Neural progenitor cell (in vitro differentiated cells): ENCODE data around the gene NUDT13. TPM values are rescaled to one million over a fixed set of nuclear protein-coding genes. Genes with fewer than 3 reads are reported as not detected.

Experiments
- DNase-seq: peaks from one replicate; pipeline ENCODE4 v3.0.0-alpha.2; 2016; ENCODE audit warnings: low spot score
- H2AFZ ChIP-seq: fragments of 200-600 bp; sonication (generic); replicated peaks from 2 replicates; pipeline ENCODE4 v1.6.1; 2016; ENCODE audit warnings: antibody characterized with exemption
- H3F3A ChIP-seq: fragments of 200-600 bp; sonication (generic); 2 replicates; pipeline ENCODE4 v1.6.1; 2016; ENCODE audit warnings: antibody characterized with exemption, low read depth
- H3K27ac ChIP-seq: fragments of 200-600 bp; sonication (generic); 2 replicates; pipeline ENCODE4 v1.5.1; 2016; ENCODE audit warnings: mild to moderate bottlenecking
- H3K27me3 ChIP-seq: fragments of 200-600 bp; sonication (generic); 2 replicates; pipeline ENCODE4 v1.6.1; 2016; ENCODE audit warnings: mild to moderate bottlenecking, moderate library complexity
- H3K36me3 ChIP-seq: fragments of 200-600 bp; sonication (generic); 2 replicates; pipeline ENCODE4 v1.5.1; 2016
- H3K4me1 ChIP-seq: fragments of 200-600 bp; sonication (generic); 2 replicates; pipeline ENCODE4 v1.6.1; 2016; ENCODE audit warnings: mixed run types
- H3K4me2 ChIP-seq: fragments of 200-600 bp; sonication (generic); 2 replicates; pipeline ENCODE4 v1.6.1; 2016
- H3K4me3 ChIP-seq: fragments of 200-600 bp; sonication (generic); 2 replicates; pipeline ENCODE4 v1.5.1; 2016
- H3K79me2 ChIP-seq: fragments of 200-600 bp; sonication (generic); 2 replicates; pipeline ENCODE4 v1.6.1; 2016; ENCODE audit warnings: low read depth
- H3K9ac ChIP-seq: fragments of 200-600 bp; sonication (generic); 2 replicates; pipeline ENCODE4 v1.6.1; 2016
- H3K9me3 ChIP-seq: fragments of 200-600 bp; sonication (generic); 2 replicates; pipeline ENCODE4 v1.5.1; 2016; ENCODE audit warnings: low read depth
- H4K20me1 ChIP-seq: fragments of 200-600 bp; sonication (generic); 2 replicates; pipeline ENCODE4 v1.6.1; 2016; ENCODE audit warnings: low read depth
- H3K27ac Mint-ChIP-seq: 3 replicates; pipeline ENCODE4 v1.8.0; 2021; ENCODE audit warnings: mixed read lengths
- H3K27me3 Mint-ChIP-seq: 2 replicates; pipeline ENCODE4 v1.8.0; 2022; ENCODE audit warnings: low read depth, mild to moderate bottlenecking, inconsistent platforms, moderate library complexity, mixed read lengths; ENCODE audit not compliant: insufficient read depth
- H3K36me3 Mint-ChIP-seq: 3 replicates; pipeline ENCODE4 v1.8.0; 2021; ENCODE audit warnings: mixed read lengths
- H3K4me1 Mint-ChIP-seq: 3 replicates; pipeline ENCODE4 v1.8.0; 2021; ENCODE audit warnings: mixed read lengths
- H3K4me3 Mint-ChIP-seq: 3 replicates; pipeline ENCODE4 v1.8.0; 2021; ENCODE audit warnings: mild to moderate bottlenecking, moderate library complexity, mixed read lengths
- H3K9me3 Mint-ChIP-seq: 3 replicates; pipeline ENCODE4 v1.8.0; 2020; ENCODE audit warnings: mixed read lengths
- CTCF ChIP-seq: fragments of 200-600 bp; sonication (generic); IDR thresholded peaks from 2 replicates; pipeline ENCODE4 v1.5.1; 2017; ENCODE audit warnings: antibody characterized with exemption, mild to moderate bottlenecking
- EZH2 ChIP-seq: fragments of 200-600 bp; sonication (generic); IDR thresholded peaks from 2 replicates; pipeline ENCODE4 v1.6.1; 2017; ENCODE audit warnings: antibody characterized with exemption, mild to moderate bottlenecking, moderate library complexity
- EZH2phosphoT487 ChIP-seq: fragments of 200-600 bp; sonication (generic); IDR thresholded peaks from 2 replicates; pipeline ENCODE4 v1.6.1; 2017; ENCODE audit warnings: antibody characterized with exemption
- small RNA-seq: library from RNA; depleted of rRNA; stranded (forward); fragments of <200 nt; gene quantifications from one replicate; pipeline ENCODE3, GENCODE V24; 2015
- total RNA-seq: library from RNA; depleted of rRNA; stranded (reverse); fragments of >200 nt; gene quantifications from 2 replicates; pipeline ENCODE4 v1.2.3, GENCODE V29; 2015; ENCODE audit warnings: low replicate concordance

The NUDT13 gene
- total RNA-seq, 1 donor from 2014 or later, result 3.0 TPM

- Histone ChIP-seq H4K20me1 (no peaks in the 10 kb centered on the region), H3K79me2 (peaks cover 53% of the 10 kb centered on the region), H3K4me2 (peak overlapping the region; percentile 91), H3K9ac (no peak overlapping the region), H3K4me3 (peak overlapping the region; percentile 84), H3K9me3 (no peaks in the 10 kb centered on the region), H3F3A (peaks cover 17% of the 10 kb centered on the region), H3K4me1 (peaks cover 6% of the 10 kb centered on the region), H3K27ac (no peak overlapping the region), H2AFZ (no peak overlapping the region), H3K27me3 (no peaks in the 10 kb centered on the region), H3K36me3 (no peaks in the 10 kb centered on the region)
- Mint-ChIP-seq H3K4me3 (peak overlapping the region; percentile 100), H3K36me3 (peaks cover 6% of the 10 kb centered on the region), H3K27ac (no peak overlapping the region), H3K9me3 (no peaks in the 10 kb centered on the region), H3K4me1 (peaks cover 15% of the 10 kb centered on the region), H3K27me3 (peaks cover 2% of the 10 kb centered on the region)
- no peak for DNase-seq
- TF ChIP-seq EZH2phosphoT487, result no peak
- TF ChIP-seq EZH2, result no peak
- TF ChIP-seq CTCF, result no peak
Measured at GRCh38 chr10:73169320-73169719, 59.1 kb downstream of the NUDT13 start.

GRCh38 chr10:73172867-73173266, 62.6 kb downstream of the NUDT13 start:
- no peak for TF ChIP-seq CTCF
- Histone ChIP-seq H3K27me3 (no peaks in the 10 kb centered on the region), H3K4me1 (no peaks in the 10 kb centered on the region), H3K79me2 (peaks cover 18% of the 10 kb centered on the region), H3K9ac (no peak overlapping the region), H3K4me2 (no peak overlapping the region), H3K27ac (no peak overlapping the region), H4K20me1 (no peaks in the 10 kb centered on the region), H3K4me3 (no peak overlapping the region), H3K36me3 (no peaks in the 10 kb centered on the region), H3K9me3 (no peaks in the 10 kb centered on the region), H3F3A (peaks cover 11% of the 10 kb centered on the region), H2AFZ (no peak overlapping the region)
- H3K27ac Mint-ChIP-seq, result no peak overlapping the region
- peaks cover 5% of the 10 kb centered on the region for H3K36me3 Mint-ChIP-seq
- H3K4me3 Mint-ChIP-seq, result no peak overlapping the region
- peaks cover under 1% of the 10 kb centered on the region for H3K27me3 Mint-ChIP-seq
- no peak for DNase-seq
- no peaks in the 10 kb centered on the region for H3K9me3 Mint-ChIP-seq
- peaks cover 4% of the 10 kb centered on the region for H3K4me1 Mint-ChIP-seq

GRCh38 chr10:73174148-73174925, 64.1 kb downstream of the NUDT13 start:
- Mint-ChIP-seq H3K27me3 (no peaks in the 10 kb centered on the region), H3K4me1 (no peaks in the 10 kb centered on the region), H3K27ac (no peak overlapping the region), H3K36me3 (peaks cover 2% of the 10 kb centered on the region), H3K9me3 (no peaks in the 10 kb centered on the region), H3K4me3 (no peak overlapping the region)
- H3F3A ChIP-seq, result no peaks in the 10 kb centered on the region
- no peak overlapping the region for H3K27ac ChIP-seq
- H3K9me3 ChIP-seq, result no peaks in the 10 kb centered on the region
- TF ChIP-seq EZH2phosphoT487 (no peak), EZH2 (no peak), CTCF (no peak)
- no peak for DNase-seq
- H4K20me1 ChIP-seq, result no peaks in the 10 kb centered on the region
- H3K27me3 ChIP-seq, result no peaks in the 10 kb centered on the region
- no peaks in the 10 kb centered on the region for H3K4me1 ChIP-seq
- no peak overlapping the region for H2AFZ ChIP-seq
- H3K9ac ChIP-seq, result no peak overlapping the region
- no peak overlapping the region for H3K4me3 ChIP-seq
- peaks cover 9% of the 10 kb centered on the region for H3K79me2 ChIP-seq
- H3K36me3 ChIP-seq, result no peaks in the 10 kb centered on the region
- H3K4me2 ChIP-seq, result no peak overlapping the region

Small RNA genes within 50 kb of the gene (small RNA-seq; reads per million reads assigned to genes)
- gene RF00019 (not detected), gene SNORA11F (3.1 reads per million, percentile 91 among the genes with 10 or more reads in this experiment)

Other genes with a start within 250 kb of the NUDT13 start
- not detected in 2 replicates for gene OIT3, start 216.7 kb upstream of the NUDT13 start, total RNA-seq
- gene PLA2G12B, start 155.6 kb upstream of the NUDT13 start, total RNA-seq, result 0.12 TPM in 1 of 2 replicates, not detected in the other
- 144 and 200 TPM in 2 replicates for gene P4HA1, start 13.6 kb upstream of the NUDT13 start, total RNA-seq
- gene ECD, start 57.6 kb downstream of the NUDT13 start, total RNA-seq, result 36.0 and 44.0 TPM in 2 replicates
- gene FAM149B1, start 57.7 kb downstream of the NUDT13 start, total RNA-seq, result 34.8 and 43.3 TPM in 2 replicates
- 50.8 and 58.0 TPM in 2 replicates for gene DNAJC9, start 136.8 kb downstream of the NUDT13 start, total RNA-seq
- 77.0 and 82.3 TPM in 2 replicates for gene MRPS16, start 142.2 kb downstream of the NUDT13 start, total RNA-seq
- 1.1 and 1.7 TPM in 2 replicates for gene CFAP70, start 248.4 kb downstream of the NUDT13 start, total RNA-seq